Stomach smooth muscle (tissue), 2 donors: Measurements from ENCODE around the gene SYNDIG1.

ENCODE experiments used
- H3K27ac ChIP-seq: one replicate; pipeline ENCODE4 v1.7.0; 2013; ENCODE audit warnings: mild to moderate bottlenecking, low read length, inconsistent platforms
- H3K27me3 ChIP-seq, 2 donors: one replicate each; pipeline ENCODE4 v1.7.0; 2013; ENCODE audit warnings: low read length in 2 of 2; ENCODE audit not compliant: insufficient read depth in 2 of 2, control insufficient read depth in 1 of 2
- H3K36me3 ChIP-seq, 2 donors: one replicate each; pipeline ENCODE4 v1.7.0; 2013; ENCODE audit warnings: low read length in 2 of 2; ENCODE audit not compliant: control insufficient read depth in 2 of 2, insufficient read depth in 2 of 2
- H3K4me1 ChIP-seq: one replicate; pipeline ENCODE4 v1.7.0; 2013; ENCODE audit warnings: low read length; ENCODE audit not compliant: control insufficient read depth, insufficient read depth
- H3K4me3 ChIP-seq, 2 donors: one replicate each; pipeline ENCODE4 v1.7.0; 2013; ENCODE audit warnings: low read length in 2 of 2
- H3K9ac ChIP-seq, 2 donors: one replicate each; pipeline ENCODE4 v1.7.0; 2013; ENCODE audit warnings: low read length in 2 of 2, mild to moderate bottlenecking in 1 of 2
- H3K9me3 ChIP-seq, 2 donors: one replicate each; pipeline ENCODE4 v1.7.0; 2013; ENCODE audit warnings: low read length in 2 of 2; ENCODE audit not compliant: control insufficient read depth in 2 of 2
- donor health status: healthy.
- donor health status: Pancreatic carcinoma.

SYNDIG1 gene

DNA sequence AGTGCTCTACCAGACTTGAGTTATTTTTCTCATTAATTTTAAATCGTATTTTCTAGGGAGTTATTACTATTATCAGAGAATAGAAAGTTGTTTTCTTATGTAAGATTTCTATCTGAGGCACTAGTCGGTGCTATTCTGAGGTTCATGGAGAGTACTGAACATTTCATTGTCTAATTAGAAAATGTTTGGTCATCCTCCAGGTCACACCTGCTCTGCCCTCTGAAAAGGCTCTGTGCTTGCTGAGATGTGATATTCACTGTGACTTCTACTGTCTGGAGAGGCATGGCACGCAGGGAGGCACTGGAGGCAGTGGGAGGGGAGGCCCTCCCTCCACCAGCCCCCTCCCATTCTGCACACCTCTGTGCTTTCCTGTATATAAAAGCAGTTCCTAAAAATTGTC, 3.0 kb downstream of the SYNDIG1 start:
- no peaks in the 10 kb centered on the region for H3K36me3 ChIP-seq
- no peak overlapping the region for H3K9ac ChIP-seq
- H3K4me1 ChIP-seq, result peaks cover 18% of the 10 kb centered on the region
- no peak overlapping the region for H3K27ac ChIP-seq
- H3K27me3 ChIP-seq, result peaks cover 23 to 35% of the 10 kb centered on the region in 2 donors
- H3K4me3 ChIP-seq, result no peak overlapping the region
- H3K9me3 ChIP-seq, result no peaks in the 10 kb centered on the region

DNA sequence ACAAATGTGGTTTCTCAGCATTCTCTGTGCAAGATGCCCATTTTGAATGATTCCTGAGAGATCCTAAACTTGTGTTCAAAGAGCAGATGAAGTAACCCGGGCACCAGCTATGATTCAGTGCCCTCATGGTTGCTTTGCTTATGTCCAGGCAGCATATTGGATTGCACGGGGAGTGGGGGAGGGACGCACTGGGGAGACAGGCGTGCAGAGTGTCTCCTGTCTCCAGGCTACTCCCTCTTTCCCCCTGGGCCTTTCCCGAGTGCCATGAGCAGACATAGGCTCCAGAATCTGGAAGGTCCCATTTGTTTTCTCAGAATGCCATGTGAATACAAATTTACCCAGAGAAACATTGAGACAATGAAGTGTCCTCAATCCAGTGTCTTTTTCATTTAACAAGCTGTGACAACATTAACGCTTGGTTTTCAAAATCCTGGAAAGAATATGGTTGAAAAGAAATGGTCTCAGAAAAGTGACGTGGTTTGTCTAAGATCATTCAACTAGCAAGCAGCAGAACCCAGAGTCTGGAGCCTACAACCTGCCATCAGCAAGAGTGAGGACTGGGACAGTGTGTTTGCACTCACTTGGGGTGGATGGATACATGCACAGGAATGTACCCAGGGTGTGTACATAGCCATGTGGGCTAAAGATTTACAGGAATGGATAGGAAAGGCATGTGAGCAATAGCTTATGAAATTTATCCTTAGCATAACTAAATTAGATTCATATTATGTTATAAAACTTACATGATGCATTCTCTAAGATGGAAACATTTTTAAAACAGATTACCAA, 4.2 kb downstream of the SYNDIG1 start:
- Histone ChIP-seq H3K4me1 (peaks cover 18% of the 10 kb centered on the region), H3K4me3 (no peak overlapping the region), H3K36me3 (no peaks in the 10 kb centered on the region), H3K27me3 (peaks cover 27 to 39% of the 10 kb centered on the region in 2 donors), H3K9me3 (no peaks in the 10 kb centered on the region), H3K9ac (no peak overlapping the region), H3K27ac (no peak overlapping the region)

DNA sequence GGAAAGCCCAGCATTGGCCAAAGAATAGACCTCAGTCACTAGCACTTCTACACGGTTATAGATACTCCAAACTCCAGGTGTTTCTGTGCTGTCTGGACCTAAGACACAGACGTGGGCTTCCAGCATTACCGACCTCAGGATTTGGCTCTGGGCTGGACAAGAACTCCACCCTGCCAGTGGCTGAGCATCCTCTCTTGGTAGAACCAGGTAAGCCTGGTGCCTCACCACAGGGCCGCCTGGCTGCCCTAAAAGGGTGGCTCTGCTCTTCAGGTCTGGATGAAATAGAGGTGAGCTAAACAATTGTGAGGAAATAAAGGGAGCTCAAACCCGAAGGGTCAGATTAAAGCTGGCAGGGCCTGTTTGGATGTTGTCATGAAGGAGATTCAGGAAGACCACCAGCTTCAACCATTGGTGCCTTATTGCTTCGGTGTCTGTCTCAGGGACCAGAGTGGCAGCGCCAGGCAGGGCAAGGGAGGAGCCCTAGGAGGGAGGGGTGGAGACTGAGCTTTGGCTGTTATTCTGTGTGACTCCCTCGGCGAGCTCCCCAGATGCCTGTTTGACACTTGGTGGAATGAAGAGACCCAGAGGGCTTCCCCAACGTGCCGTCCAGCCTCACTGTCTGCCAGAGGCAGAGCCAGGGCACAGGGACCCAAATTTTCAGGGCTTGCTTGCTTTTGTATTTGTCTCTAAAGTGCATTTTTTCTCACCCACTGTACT, 8.6 kb downstream of the SYNDIG1 start:
- no peaks in the 10 kb centered on the region for H3K4me1 ChIP-seq
- H3K9me3 ChIP-seq, result no peaks in the 10 kb centered on the region
- H3K27ac ChIP-seq, result no peak overlapping the region
- H3K4me3 ChIP-seq, result no peak overlapping the region
- no peaks in the 10 kb centered on the region for H3K36me3 ChIP-seq
- H3K27me3 ChIP-seq, result peaks cover 11 to 12% of the 10 kb centered on the region in 2 donors
- H3K9ac ChIP-seq, result no peak overlapping the region

DNA sequence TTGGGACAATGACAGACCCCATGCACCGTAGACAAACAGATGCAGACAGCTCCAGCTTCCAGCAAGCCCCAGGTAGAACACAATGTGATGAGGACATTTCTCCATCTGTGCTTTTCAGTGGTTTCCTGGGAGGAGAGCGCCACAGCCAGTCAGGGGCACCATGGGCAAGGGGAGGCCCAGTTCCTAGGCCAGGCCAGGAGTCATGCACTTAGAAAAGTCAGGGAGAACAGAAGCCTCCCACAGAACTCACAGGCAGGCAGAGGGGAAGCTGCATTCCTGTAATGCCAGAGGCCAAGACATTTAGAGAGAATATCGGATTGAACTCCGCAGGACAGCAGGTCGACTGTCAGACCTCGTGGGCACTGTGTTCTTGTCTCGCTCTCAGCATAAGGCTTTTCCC, 9.2 kb downstream of the SYNDIG1 start:
- Histone ChIP-seq H3K9me3 (no peaks in the 10 kb centered on the region), H3K4me3 (no peak overlapping the region), H3K36me3 (no peaks in the 10 kb centered on the region), H3K4me1 (no peaks in the 10 kb centered on the region), H3K9ac (no peak overlapping the region), H3K27ac (no peak overlapping the region), H3K27me3 (peaks cover 6 to 8% of the 10 kb centered on the region in 2 donors)

DNA sequence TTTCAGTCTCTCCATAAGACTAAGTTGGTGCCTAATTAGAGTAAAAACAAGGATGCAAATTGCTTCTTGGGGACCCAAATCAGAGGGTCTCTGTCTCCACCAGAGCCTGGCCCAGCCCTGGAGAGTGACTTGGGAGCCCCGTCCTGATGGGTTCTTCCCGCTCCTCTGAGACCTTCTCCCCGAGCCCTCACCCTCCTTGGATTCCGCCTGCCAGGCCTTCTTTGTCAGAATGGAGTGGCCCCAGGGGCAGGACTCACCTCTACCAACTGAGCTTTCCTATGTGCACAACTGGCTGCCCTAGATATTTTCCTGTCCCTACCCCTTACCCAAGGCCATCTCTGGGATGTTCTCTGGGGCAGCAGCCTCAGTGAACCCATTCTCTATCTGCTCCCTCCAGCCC, 9.7 kb downstream of the SYNDIG1 start:
- Histone ChIP-seq H3K9me3 (no peaks in the 10 kb centered on the region), H3K4me1 (no peaks in the 10 kb centered on the region), H3K4me3 (no peak overlapping the region), H3K27me3 (peaks cover 4 to 8% of the 10 kb centered on the region in 2 donors), H3K36me3 (no peaks in the 10 kb centered on the region), H3K9ac (no peak overlapping the region), H3K27ac (no peak overlapping the region)

DNA sequence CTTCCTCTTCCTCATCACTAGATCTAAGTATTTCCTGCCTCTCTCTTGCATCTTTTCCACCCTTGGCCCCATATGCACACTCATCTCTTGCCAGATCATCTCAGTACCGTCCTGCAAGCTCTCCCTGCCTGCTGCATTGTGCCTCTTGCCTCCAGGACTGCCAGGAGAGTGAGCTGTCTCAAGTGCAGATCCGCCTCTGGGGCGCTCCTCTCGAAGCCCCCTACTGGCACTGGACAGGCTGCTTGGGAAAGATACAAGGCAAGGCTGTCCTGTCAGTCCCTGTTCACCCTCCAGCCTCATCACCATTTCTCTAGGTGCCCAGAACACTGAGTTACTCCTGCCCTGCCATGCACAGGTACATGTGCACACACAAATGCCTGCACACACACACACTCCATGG, 10.2 kb downstream of the SYNDIG1 start:
- H3K9ac ChIP-seq, result no peak overlapping the region
- H3K36me3 ChIP-seq, result no peaks in the 10 kb centered on the region
- H3K27ac ChIP-seq, result no peak overlapping the region
- no peaks in the 10 kb centered on the region for H3K4me1 ChIP-seq
- H3K9me3 ChIP-seq, result no peaks in the 10 kb centered on the region
- no peak overlapping the region for H3K4me3 ChIP-seq
- peaks cover 4 to 8% of the 10 kb centered on the region in 2 donors for H3K27me3 ChIP-seq

DNA sequence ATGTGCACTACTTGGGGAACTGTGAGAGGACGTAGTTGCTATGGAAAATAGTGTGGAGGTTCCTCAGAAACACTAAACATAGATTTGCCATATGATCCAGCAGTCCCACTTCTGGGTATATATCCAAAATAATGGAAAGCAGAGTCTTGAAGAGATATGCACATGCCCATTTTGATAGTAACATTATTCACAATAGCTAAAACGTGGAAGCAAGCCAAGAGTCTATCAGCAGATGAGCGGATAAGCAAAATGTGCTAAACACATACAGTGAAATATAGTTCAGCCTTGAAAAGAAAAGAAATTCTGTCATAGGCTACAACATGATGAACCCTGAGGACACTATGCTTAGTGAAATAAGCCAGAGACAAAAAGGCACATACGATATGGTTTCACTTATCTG, 11.1 kb downstream of the SYNDIG1 start:
- Histone ChIP-seq H3K27ac (no peak overlapping the region), H3K9me3 (no peaks in the 10 kb centered on the region), H3K4me3 (no peak overlapping the region), H3K9ac (no peak overlapping the region), H3K36me3 (no peaks in the 10 kb centered on the region), H3K27me3 (peaks cover 3 to 4% of the 10 kb centered on the region in 2 donors), H3K4me1 (no peaks in the 10 kb centered on the region)

DNA sequence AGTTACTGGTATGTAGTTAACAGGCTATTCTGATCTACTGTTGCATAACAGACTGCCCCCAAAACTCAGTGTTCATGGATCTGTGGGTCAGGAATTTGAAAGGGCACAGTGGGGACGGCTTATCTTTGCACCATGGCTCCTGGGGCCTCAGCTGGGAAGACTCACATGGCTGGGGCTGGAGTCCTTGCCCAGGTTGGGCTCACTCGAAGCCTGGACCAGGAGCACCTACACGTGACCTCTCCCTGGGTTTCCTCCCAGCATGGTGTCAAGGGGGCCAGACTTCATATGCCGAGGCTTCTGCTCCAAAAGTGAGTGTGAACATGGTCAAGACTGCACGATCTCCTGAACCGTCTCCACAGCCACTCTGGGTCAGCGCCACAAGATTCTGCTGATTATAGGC, 11.7 kb downstream of the SYNDIG1 start:
- Histone ChIP-seq H3K9me3 (no peaks in the 10 kb centered on the region), H3K36me3 (no peaks in the 10 kb centered on the region), H3K27ac (no peak overlapping the region), H3K4me3 (no peak overlapping the region), H3K27me3 (peaks cover 3 to 4% of the 10 kb centered on the region in 2 donors), H3K9ac (no peak overlapping the region), H3K4me1 (no peaks in the 10 kb centered on the region)

DNA sequence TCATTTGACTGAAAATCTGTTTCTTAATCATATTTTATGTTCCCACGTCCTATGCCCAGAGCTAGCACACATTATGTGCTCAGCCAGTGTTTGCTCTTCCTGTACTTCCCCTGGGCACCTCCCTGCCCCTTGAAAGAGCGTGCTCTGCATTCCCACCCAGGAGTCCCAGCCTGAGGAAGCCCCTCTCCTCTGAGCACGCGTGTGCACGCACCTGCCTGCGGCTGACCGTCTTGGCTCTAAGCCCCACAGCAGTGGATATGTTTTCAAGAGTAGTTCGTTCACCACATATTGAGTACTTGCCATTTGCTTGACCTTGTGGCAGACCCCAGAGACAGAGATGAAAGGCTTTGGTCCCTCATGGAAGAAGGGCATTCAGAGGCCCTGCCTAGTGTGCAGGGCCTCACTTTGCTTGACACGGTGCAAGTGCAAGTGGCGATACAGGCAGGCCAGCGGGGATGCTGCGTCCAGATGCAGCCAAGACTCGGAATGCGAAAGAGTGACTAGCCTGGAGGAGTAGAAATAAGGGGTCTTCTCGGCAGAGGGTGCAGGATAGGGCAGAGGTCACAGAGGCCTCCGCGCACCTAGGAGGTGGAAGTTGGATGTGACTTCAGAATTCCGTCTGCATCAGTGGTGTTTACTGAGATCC, 14.1 kb downstream of the SYNDIG1 start:
- no peaks in the 10 kb centered on the region for H3K27me3 ChIP-seq
- H3K36me3 ChIP-seq, result no peaks in the 10 kb centered on the region
- H3K4me3 ChIP-seq, result no peak overlapping the region
- H3K9me3 ChIP-seq, result no peaks in the 10 kb centered on the region
- H3K4me1 ChIP-seq, result no peaks in the 10 kb centered on the region
- no peak overlapping the region for H3K9ac ChIP-seq
- H3K27ac ChIP-seq, result no peak overlapping the region

DNA sequence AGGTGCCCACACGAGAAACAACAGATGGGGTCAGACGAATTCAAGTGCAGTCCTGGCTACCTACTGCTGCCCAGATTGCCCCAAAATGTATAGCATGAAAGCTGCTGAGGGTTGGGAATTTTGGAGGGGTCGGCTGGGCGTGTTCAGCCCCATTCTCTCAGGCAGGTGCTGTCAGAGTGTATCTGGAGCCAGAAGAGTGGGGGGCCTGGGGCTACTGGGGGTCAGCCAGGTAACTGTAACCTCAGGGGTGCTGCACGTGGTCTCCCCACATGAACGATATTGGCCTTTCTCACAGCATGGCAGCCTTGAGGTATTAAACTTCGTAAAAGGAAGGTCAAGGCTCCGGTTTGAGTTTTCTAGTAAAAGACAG, 14.6 kb downstream of the SYNDIG1 start:
- H3K4me3 ChIP-seq, result no peak overlapping the region
- no peak overlapping the region for H3K9ac ChIP-seq
- no peaks in the 10 kb centered on the region for H3K27me3 ChIP-seq
- H3K27ac ChIP-seq, result no peak overlapping the region
- H3K4me1 ChIP-seq, result no peaks in the 10 kb centered on the region
- H3K9me3 ChIP-seq, result no peaks in the 10 kb centered on the region
- no peaks in the 10 kb centered on the region for H3K36me3 ChIP-seq

DNA sequence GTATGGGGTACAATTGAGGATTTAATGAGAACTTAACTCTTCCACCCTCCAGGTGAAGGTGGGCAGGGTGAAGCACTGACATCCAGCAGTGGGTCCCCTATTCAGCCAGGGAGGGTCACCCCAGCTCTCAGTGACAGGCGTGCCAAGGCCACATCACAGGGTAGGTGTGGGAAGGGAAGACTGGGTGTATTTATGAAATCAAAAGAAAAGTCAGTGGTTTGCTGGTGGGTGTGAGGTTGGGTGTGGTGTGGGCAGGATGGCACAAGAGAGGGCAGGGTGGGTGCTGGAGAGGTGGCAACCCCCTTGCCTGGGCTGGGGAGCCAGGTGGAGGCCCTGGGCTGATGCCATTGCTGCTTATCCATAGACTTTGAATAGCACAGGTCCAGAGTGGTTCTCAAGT, 16.6 kb downstream of the SYNDIG1 start:
- no peak overlapping the region for H3K9ac ChIP-seq
- H3K36me3 ChIP-seq, result no peaks in the 10 kb centered on the region
- H3K4me3 ChIP-seq, result no peak overlapping the region
- H3K4me1 ChIP-seq, result no peaks in the 10 kb centered on the region
- no peaks in the 10 kb centered on the region for H3K27me3 ChIP-seq
- H3K27ac ChIP-seq, result no peak overlapping the region
- no peaks in the 10 kb centered on the region for H3K9me3 ChIP-seq
